AG08396 (cell line): ENCODE results near the gene GABRR2.

Experiments
- DNase-seq: peaks from one replicate; pipeline ENCODE4 v3.0.0; 2012; ENCODE audit warnings: low spot score, mixed read lengths

Gene GABRR2

DNA sequence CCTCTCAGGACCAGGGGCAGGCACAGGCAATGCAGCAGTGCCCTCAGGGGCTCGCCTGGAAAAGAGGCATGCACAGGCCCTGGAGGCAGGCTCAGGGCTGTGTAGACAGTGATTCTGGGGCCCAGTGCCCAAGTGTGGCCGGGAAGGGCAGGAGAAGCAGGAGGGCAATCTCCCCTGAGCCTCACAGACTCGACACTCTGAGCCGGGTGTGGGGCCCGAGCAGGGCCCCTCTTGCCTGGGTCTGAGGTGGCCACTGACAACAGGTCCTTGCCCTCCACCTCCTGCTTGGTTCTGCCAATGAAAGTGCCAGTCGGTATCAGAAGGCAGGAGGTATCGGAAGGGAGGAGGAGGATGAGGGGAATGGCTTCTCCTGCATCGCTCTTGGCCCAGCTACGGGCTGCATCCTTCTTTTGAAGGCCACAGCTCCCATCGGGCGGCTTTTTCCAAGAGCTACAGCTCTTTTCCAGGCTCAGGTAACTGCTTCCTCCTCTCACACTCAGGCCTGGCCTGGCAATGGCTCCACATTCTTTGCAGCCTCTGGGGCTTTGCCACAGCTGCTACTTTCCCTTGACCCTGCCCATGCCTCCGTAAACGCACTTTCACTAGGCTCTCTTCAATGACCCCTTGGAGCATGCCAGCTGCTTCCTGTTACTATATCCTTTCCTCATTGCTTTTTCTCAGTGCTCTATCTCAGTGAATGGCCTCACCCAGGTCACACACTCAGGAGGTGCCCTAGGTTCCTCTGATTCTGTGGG, 24.5 kb downstream of the GABRR2 start:
- no peak for DNase-seq

GRCh38 chr6:89289710-89290109, 25.4 kb downstream of the GABRR2 start:
- DNase-seq: no peak

- DNase-seq: no peak
These were observed 27.6 kb downstream of the GABRR2 start for GRCh38 chr6:89287351-89288028.

GRCh38 chr6:89286516-89286915, 28.6 kb downstream of the GABRR2 start:
- no peak for DNase-seq

DNA sequence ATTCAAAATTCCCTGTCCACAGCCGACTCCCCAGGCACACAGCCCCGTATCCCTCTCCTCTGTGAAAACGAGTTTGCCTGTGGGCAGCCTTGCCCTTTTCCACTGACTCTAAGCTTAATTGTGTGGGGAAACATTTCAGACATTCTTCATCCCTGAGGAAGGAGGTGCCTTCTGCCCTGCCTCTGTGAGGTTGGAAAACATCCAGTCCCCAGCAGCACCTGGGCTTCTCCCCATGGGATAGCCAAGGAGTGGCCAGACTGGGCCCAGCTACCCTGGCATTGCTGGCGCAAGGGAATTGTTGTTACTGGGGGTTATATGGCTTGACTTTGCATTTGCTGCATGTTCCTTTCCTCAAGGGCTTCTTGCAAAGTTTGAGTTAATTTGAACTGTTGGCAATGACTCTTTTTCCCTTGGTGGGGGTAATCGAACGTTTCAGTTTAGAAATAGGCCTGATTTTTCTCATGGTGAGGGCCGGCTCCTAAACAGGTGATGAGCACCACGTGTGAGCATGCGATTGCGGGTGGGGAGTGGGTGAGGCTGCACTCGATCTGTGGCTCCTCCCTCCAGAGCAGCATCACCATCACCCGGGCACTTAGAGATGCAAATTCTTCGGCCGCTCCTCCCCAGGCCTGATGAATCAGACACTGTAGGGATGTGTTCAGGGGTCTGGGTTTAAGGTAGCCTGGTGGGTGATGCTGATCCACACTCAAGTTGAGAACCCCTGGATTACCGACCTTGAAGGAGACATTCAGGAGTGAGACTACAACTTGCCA, 29.9 kb downstream of the GABRR2 start:
- no peak for DNase-seq

DNA sequence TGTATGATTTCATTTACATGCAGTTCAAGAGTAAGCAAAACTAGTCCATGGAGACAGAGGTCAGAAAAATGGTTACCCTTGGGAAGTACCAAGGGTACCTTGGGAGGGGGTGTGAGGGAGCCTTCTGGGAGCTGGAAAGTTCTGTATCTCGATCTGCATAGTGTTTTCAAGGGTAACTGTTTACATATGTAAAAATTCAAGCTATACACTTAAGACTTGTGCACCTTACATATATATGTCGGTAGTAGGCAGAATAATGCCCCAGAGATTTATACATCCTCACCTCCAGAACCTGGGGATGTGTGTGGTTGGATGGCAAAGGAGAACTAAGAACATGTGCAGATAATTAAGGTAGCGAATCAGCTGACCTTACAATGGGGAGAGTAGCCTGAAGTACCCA, 31.0 kb downstream of the GABRR2 start:
- DNase-seq: no peak

- no peak for DNase-seq
These were observed 32.4 kb downstream of the GABRR2 start for GRCh38 chr6:89282749-89283148.

DNA sequence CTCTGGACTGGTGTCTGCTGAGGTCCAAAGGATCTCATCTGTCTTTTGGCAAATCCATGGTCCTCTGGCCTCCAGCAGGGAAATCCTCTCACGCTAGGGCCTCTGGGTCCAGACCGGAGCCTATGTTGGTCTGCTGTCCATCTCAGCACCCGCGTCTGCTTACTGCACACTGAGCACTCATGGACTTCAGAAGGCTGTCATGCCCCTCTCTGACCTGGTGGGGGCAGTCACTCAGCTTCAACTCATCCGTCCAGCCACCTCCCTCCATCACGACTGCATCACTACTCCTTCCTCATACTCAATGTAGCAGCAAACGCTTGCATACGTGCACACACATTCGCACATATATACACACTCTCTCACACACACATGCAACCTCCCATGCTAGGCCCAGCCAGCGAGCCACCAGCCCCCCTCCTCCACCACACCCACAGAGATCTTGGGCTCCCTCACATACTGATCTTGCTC, 33.3 kb downstream of the GABRR2 start:
- DNase-seq: peak; percentile 68

DNA sequence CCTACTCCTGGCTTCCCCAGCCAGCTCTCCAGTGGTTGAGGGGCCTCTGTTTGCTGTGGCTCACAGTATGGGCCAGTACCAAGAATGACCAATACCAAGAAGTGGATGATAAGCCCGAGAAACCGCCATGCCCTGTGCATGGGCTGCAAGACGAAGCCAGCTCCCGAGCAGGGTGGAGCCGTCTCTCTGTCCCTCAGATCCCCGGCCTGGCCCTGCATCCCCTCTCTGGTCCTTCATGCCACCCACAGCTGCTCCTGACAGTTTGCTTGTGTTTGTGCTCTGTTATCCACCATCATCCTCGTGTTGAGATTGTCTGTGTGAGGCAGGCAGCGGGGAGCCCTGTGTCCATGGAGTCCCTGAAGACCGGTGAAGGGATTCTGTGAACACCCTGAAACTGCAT, 36.1 kb downstream of the GABRR2 start:
- DNase-seq: no peak

- DNase-seq: no peak
These were observed 39.2 kb downstream of the GABRR2 start for GRCh38 chr6:89275900-89276299.

GRCh38 chr6:89273816-89274215, 41.3 kb downstream of the GABRR2 start:
- DNase-seq: no peak

DNA sequence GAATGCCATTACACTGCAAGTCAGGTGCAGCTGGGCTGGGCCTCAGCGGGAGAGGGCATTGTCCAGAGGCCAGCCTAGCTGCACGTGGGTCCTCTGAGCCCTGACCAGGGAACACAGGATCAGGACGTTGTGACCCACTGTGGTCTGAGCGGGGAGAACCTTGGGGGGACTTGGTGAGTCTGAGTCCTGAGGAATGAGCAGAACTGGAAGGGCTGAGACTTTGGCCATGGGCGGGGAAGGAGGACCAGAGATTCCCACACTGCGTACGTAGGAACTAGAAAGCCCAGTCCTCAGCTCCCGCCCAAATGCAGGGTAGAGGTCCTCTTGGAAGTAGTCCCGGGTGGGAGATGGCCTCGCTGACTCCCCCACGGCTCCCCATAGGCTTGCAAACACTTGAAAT, 42.5 kb downstream of the GABRR2 start:
- no peak for DNase-seq

GRCh38 chr6:89270951-89271721, 44.0 kb downstream of the GABRR2 start:
- no peak for DNase-seq

- DNase-seq: no peak
These were observed 45.1 kb downstream of the GABRR2 start for GRCh38 chr6:89269981-89270380.

DNA sequence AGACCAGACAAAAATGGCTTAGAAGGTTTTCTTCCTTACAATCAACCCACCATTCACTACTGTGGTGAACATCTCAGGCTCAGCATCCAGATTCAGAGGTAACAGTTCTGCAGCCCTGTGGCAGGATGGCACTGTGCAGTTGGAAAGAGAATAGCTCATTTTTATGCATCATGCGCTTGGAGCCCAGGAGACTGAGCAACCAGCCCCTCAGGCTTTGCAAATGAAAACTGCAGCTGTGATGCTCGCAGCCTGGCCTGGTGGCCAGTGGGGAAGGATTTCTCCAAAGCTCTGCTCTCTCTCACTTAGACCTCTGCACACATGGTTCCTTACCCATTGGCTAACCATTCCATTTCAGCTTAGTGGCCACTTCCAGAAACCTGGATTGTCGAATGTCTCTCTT, 45.8 kb downstream of the GABRR2 start:
- DNase-seq: no peak

- no peak for DNase-seq
These were observed 46.3 kb downstream of the GABRR2 start for GRCh38 chr6:89268776-89269175.

- no peak for DNase-seq
These were observed 47.2 kb downstream of the GABRR2 start for GRCh38 chr6:89267918-89268317.

DNA sequence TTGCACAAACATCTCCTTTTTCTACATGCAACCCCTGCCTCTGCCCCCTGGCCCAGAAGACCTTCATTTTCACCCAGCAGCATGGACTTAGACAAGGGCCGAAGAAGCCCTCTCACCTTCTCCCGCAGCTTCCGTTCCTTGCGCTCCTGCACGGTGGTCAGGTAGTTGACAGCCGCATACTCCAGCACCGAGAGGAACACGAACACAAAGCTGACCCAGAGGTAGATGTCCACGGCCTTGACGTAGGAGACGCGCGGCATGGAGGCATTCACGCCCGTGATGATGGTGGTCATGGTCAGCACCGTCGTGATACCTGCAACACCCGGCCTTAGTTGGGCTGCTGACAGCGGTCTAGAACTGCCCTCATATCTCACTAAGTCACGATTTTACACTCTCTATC, 50.8 kb downstream of the GABRR2 start:
- no peak for DNase-seq

DNA sequence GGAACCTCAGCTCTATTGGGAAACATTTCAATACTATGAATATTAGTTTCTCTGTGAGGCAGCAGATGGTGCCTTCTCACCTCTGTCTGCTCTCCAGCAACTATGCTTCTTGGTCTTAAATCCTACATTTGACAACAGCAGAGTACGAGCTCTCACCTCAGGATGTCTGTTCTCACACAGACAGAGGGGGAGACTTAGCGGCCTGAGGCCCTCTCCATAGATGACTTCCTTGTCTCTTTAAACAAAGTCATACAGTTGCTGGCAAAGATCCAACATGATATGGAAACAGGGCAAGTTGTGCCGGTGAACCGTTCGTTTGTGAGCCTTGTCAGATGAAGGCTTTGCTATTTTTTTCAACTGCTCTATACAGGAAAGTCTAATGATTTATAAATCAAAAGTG, 54.3 kb downstream of the GABRR2 start:
- no peak for DNase-seq

DNA sequence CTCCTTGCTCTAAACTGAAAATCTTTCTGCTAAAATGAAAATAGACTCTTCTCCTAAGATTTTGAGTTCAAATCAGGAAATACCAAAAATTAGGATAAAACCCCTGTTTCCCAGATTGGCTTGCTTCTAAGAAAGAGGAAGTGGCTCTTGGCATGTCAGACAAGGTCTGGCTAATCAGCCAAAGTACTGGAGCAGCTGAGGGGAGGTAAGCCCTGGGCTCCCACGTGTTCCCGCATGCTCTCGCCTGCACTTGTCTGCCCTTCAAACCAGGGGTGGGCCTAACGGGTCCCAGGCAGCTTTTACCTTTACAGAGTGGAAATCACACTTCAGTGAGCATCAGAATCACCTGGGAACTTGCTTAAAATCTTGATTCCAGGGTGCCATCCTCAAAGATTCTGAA, 54.8 kb downstream of the GABRR2 start:
- DNase-seq: no peak

DNA sequence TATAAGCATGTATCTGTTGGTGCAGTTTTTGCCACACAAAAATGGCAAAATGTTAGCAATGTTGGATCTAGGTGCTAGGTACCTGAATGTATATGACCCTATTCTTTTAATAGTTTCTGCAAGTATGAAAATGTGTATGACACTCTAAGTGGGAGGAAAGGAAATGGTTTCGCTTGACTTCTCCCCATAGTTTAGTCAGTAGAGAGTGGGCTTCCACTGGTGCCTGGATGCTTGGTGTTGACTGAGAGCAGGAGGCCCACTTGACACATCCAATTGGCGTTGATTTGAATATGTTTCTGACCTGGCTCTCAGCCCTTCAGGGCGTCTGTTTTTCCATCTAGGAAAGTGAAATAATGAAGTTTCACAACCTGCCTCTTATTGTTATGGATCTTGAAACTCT, 56.2 kb downstream of the GABRR2 start:
- DNase-seq: no peak

DNA sequence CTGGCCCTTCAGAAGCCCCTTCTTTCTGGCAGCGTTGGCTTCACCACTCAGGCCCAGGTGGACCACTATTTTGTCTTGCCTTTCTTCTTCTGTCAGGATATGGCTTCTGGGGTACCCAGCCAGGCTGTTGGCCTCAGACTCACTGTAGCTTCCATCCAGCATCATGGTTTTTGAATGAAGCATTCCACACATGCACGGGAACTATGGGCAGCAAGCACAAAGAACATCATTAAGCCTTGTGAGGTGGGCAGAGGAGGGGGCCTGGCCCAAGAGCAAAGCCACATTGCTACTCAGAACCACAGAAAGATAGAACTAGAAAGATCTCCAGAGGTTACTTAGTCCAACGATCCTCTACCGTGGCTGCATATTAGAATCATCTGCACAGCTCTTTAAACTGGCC, 57.3 kb downstream of the GABRR2 start:
- no peak for DNase-seq
